ENCODE data around the gene CFAP58.

Gene CFAP58

GRCh38 chr10:104387130-104387888 lies 33.7 kb downstream of the CFAP58 start:
- Histone ChIP-seq H3K4me1 (no peaks in the 10 kb centered on the region), H3K36me3 (no peaks in the 10 kb centered on the region), H3K9me3 (no peaks in the 10 kb centered on the region), H3K4me3 (ENCODE audit: low read depth, low read length) (no peak overlapping the region), H3K27me3 (no peaks in the 10 kb centered on the region)
- TF ChIP-seq CTCF (IDR thresholded peaks at IDR 0.05; ENCODE audit: low read depth, low read length): no peak
- peak; percentile 6 for DNase-seq

GRCh38 chr10:104388830-104389229 lies 35.2 kb downstream of the CFAP58 start:
- no peaks in the 10 kb centered on the region for H3K4me1 ChIP-seq
- no peaks in the 10 kb centered on the region for H3K27me3 ChIP-seq
- H3K36me3 ChIP-seq: no peaks in the 10 kb centered on the region
- no peak for DNase-seq
- H3K4me3 ChIP-seq (ENCODE audit: low read depth, low read length): no peak overlapping the region
- no peak for TF ChIP-seq CTCF (IDR thresholded peaks at IDR 0.05; ENCODE audit: low read depth, low read length)
- H3K9me3 ChIP-seq: no peaks in the 10 kb centered on the region

- Histone ChIP-seq H3K27me3 (no peaks in the 10 kb centered on the region), H3K36me3 (no peaks in the 10 kb centered on the region), H3K4me1 (no peaks in the 10 kb centered on the region), H3K9me3 (no peaks in the 10 kb centered on the region), H3K4me3 (ENCODE audit: low read depth, low read length) (no peak overlapping the region)
- no peak for TF ChIP-seq CTCF (IDR thresholded peaks at IDR 0.05; ENCODE audit: low read depth, low read length)
- DNase-seq: no peak
These were observed 37.7 kb downstream of the CFAP58 start for GRCh38 chr10:104391150-104391968.

- no peak for TF ChIP-seq CTCF (IDR thresholded peaks at IDR 0.05; ENCODE audit: low read depth, low read length)
- Histone ChIP-seq H3K4me3 (ENCODE audit: low read depth, low read length) (no peak overlapping the region), H3K36me3 (no peaks in the 10 kb centered on the region), H3K4me1 (no peaks in the 10 kb centered on the region), H3K27me3 (no peaks in the 10 kb centered on the region), H3K9me3 (no peaks in the 10 kb centered on the region)
- no peak for DNase-seq
These were observed 38.3 kb downstream of the CFAP58 start for GRCh38 chr10:104391969-104392296.

- no peaks in the 10 kb centered on the region for H3K27me3 ChIP-seq
- no peak for DNase-seq
- H3K36me3 ChIP-seq: no peaks in the 10 kb centered on the region
- no peaks in the 10 kb centered on the region for H3K4me1 ChIP-seq
- no peak for TF ChIP-seq CTCF (IDR thresholded peaks at IDR 0.05; ENCODE audit: low read depth, low read length)
- H3K9me3 ChIP-seq: no peaks in the 10 kb centered on the region
- H3K4me3 ChIP-seq (ENCODE audit: low read depth, low read length): no peak overlapping the region
These were observed 39.8 kb downstream of the CFAP58 start for GRCh38 chr10:104393387-104393786.

GRCh38 chr10:104396581-104396980 lies 42.9 kb downstream of the CFAP58 start:
- no peaks in the 10 kb centered on the region for H3K9me3 ChIP-seq

More at GRCh38 chr10:104396581-104396980, 42.9 kb downstream of the CFAP58 start:
- no peaks in the 10 kb centered on the region for H3K27me3 ChIP-seq
- H3K36me3 ChIP-seq: no peaks in the 10 kb centered on the region
- DNase-seq: no peak
- no peak for TF ChIP-seq CTCF (IDR thresholded peaks at IDR 0.05; ENCODE audit: low read depth, low read length)
- no peak overlapping the region for H3K4me3 ChIP-seq (ENCODE audit: low read depth, low read length)
- H3K4me1 ChIP-seq: no peaks in the 10 kb centered on the region

All from BE2C (cell line).